Measurements from ENCODE around the gene PF4V1.

GRCh38 chr4:73866246-73866645 is 13.2 kb downstream of the PF4V1 start:
- TF ChIP-seq CTCF (IDR thresholded peaks at IDR 0.05): no peak
- no peak for TF ChIP-seq POLR2A (IDR thresholded peaks at IDR 0.05)

Data from thyroid gland (tissue), 4 donors.